Smooth muscle cell (in vitro differentiated cells): ENCODE results near the gene CITED2. TPM values are rescaled to one million over a fixed set of nuclear protein-coding genes. Genes with fewer than 3 reads are reported as not detected.

Source experiments
- DNase-seq: peaks from one replicate; lab custom pipeline; 2025; ENCODE audit not compliant: unreplicated experiment; lab: John Stamatoyannopoulos, UW
- H2AFZ ChIP-seq: fragments of 200-600 bp; sonication (generic); 2 replicates; pipeline ENCODE4 v1.6.0; 2016; ENCODE audit warnings: antibody characterized with exemption, low read depth, mild to moderate bottlenecking
- H3F3A ChIP-seq: fragments of 200-600 bp; sonication (generic); 2 replicates; pipeline ENCODE4 v1.6.0; 2017; ENCODE audit warnings: antibody characterized with exemption, low read depth
- H3K27ac ChIP-seq: fragments of 200-600 bp; sonication (generic); 2 replicates; pipeline ENCODE4 v1.5.1; 2016; ENCODE audit warnings: low read depth, mild to moderate bottlenecking
- H3K27me3 ChIP-seq: fragments of 200-600 bp; sonication (generic); 2 replicates; pipeline ENCODE4 v1.6.1; 2016; ENCODE audit warnings: low read depth, mild to moderate bottlenecking
- H3K36me3 ChIP-seq: fragments of 200-600 bp; sonication (generic); 2 replicates; pipeline ENCODE4 v1.5.1; 2016; ENCODE audit warnings: low read depth
- H3K4me1 ChIP-seq: fragments of 200-600 bp; sonication (generic); 2 replicates; pipeline ENCODE4 v1.5.1; 2016; ENCODE audit warnings: low read depth
- H3K4me2 ChIP-seq: fragments of 200-600 bp; sonication (generic); 2 replicates; pipeline ENCODE4 v1.6.0; 2016; ENCODE audit warnings: mild to moderate bottlenecking
- H3K4me3 ChIP-seq: fragments of 200-600 bp; sonication (generic); 2 replicates; pipeline ENCODE4 v1.5.1; 2016; ENCODE audit warnings: mild to moderate bottlenecking
- H3K79me2 ChIP-seq: fragments of 200-600 bp; sonication (generic); 2 replicates; pipeline ENCODE4 v1.6.0; 2016; ENCODE audit warnings: low read depth, mild to moderate bottlenecking
- H3K9ac ChIP-seq: fragments of 200-600 bp; sonication (generic); 2 replicates; pipeline ENCODE4 v1.6.0; 2016; ENCODE audit warnings: low read depth
- H3K9me3 ChIP-seq: fragments of 200-600 bp; sonication (generic); replicated peaks from 2 replicates; pipeline ENCODE4 v1.5.1; 2016; ENCODE audit warnings: low read depth
- H4K20me1 ChIP-seq: fragments of 200-600 bp; sonication (generic); 2 replicates; pipeline ENCODE4 v1.6.0; 2016; ENCODE audit warnings: low read depth
- WGBS: methylation state at CpG from one replicate; pipeline ENCODE4 v1.1.7; 2016; ENCODE audit warnings: low lambda C conversion rate; 5-methylcytosine and 5-hydroxymethylcytosine counted together
- polyA plus RNA-seq: library from polyadenylated mRNA; unstranded; fragments of >200 nt; fragmentation: Nextera tagmentation; extraction: Ambion mirVana; gene quantifications from 2 replicates; pipeline ENCODE4 v1.2.1, GENCODE V29; 2016
- total RNA-seq: library from RNA; depleted of rRNA; stranded (reverse); fragments of >200 nt; gene quantifications from 2 replicates; pipeline ENCODE4 v1.2.3, GENCODE V29; 2014
- TF ChIP-seq, protein P1 (sequence below): fragments of 200-600 bp; sonication (generic); IDR thresholded peaks from 2 replicates; pipeline ENCODE4 v1.5.1; 2017; ENCODE audit warnings: borderline replicate concordance, mild to moderate bottlenecking, antibody characterized with exemption; ENCODE audit not compliant: insufficient read depth, poor library complexity, severe bottlenecking

CITED2 gene
- total and polyA plus RNA-seq, 2 experiments from 2014 or later, result 67.9 to 209 TPM

DNA sequence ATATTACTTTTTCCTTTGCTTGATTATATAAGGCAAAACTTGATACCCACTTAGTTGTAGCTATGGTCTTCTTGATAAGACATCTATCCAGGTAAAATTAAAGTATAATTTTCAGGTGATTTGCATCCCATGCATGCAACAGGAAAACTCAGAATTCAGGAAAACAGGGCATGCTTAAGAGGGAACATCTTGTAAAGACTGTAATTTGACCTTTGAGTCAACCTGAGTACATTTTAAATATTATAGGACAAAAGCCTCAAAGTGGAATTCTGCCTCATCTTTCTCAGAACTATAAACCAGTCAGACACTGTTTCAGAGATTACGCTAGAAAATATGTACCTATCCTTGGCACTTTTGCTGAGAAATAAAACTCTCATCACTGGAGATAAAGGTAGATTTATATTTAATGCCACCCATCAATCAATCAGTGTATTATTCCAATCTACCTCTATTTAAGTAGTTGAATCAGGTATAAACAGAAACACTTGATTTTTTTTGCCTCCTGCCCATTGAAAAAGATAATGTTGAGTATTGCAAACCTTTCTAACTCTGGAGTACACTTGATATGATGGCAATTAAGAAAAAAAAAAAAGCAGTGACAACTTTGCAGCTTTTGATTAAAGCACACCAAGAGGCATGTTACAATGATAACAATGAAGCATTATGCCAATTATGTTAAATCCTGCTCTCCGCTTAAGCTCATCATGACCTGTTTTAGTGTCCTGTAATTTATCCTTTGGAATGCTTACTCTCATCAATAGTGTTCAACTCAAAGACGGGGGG lies 2.8 kb downstream of the CITED2 start:
- Histone ChIP-seq H4K20me1 (peaks cover 36% of the 10 kb centered on the region), H3K4me3 (peak overlapping the region; percentile 93), H3K36me3 (no peaks in the 10 kb centered on the region), H3K9me3 (no peaks in the 10 kb centered on the region), H3K79me2 (peaks cover 29% of the 10 kb centered on the region), H3K27ac (peak overlapping the region; percentile 88), H3K9ac (peak overlapping the region; percentile 89), H2AFZ (no peak overlapping the region), H3F3A (peaks cover 30% of the 10 kb centered on the region), H3K27me3 (no peaks in the 10 kb centered on the region), H3K4me1 (peaks cover 61% of the 10 kb centered on the region), H3K4me2 (peak overlapping the region; percentile 100)
- DNase-seq, result no peak
- WGBS, result 23% methylated on average over 3 of the region's 3 CpGs
- TF ChIP-seq, protein P1, sequence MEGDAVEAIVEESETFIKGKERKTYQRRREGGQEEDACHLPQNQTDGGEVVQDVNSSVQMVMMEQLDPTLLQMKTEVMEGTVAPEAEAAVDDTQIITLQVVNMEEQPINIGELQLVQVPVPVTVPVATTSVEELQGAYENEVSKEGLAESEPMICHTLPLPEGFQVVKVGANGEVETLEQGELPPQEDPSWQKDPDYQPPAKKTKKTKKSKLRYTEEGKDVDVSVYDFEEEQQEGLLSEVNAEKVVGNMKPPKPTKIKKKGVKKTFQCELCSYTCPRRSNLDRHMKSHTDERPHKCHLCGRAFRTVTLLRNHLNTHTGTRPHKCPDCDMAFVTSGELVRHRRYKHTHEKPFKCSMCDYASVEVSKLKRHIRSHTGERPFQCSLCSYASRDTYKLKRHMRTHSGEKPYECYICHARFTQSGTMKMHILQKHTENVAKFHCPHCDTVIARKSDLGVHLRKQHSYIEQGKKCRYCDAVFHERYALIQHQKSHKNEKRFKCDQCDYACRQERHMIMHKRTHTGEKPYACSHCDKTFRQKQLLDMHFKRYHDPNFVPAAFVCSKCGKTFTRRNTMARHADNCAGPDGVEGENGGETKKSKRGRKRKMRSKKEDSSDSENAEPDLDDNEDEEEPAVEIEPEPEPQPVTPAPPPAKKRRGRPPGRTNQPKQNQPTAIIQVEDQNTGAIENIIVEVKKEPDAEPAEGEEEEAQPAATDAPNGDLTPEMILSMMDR, result no peak

DNA sequence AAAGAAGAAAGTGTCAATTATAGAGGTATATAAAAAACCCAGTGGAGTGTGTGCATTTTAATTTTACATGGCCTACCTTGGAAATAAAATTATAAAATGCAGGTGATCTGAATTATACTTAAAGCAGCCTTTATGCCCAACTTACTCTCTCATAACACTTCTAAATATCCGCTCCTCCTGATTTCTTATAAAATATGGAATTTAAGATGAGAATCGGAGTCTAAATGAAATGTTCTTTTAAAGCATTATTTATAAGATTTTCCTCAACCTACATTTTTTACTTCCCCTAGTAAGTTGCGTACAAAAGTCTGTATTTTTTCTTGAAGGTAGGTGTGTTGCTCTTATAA lies 3.5 kb downstream of the CITED2 start:
- WGBS, result 85% methylated on average over 3 of the region's 3 CpGs
- Histone ChIP-seq H3F3A (peaks cover 28% of the 10 kb centered on the region), H3K4me2 (peak overlapping the region; percentile 100), H3K27me3 (no peaks in the 10 kb centered on the region), H3K4me1 (peaks cover 55% of the 10 kb centered on the region), H3K27ac (peak overlapping the region; percentile 88), H4K20me1 (peaks cover 36% of the 10 kb centered on the region), H3K9me3 (no peaks in the 10 kb centered on the region), H3K4me3 (peak overlapping the region; percentile 93), H3K36me3 (no peaks in the 10 kb centered on the region), H3K9ac (no peak overlapping the region), H2AFZ (no peak overlapping the region), H3K79me2 (peaks cover 29% of the 10 kb centered on the region)
- DNase-seq, result no peak
- TF ChIP-seq, protein P1, result no peak

- Histone ChIP-seq H3K79me2 (peaks cover 29% of the 10 kb centered on the region), H3K4me1 (peaks cover 53% of the 10 kb centered on the region), H3K9me3 (no peaks in the 10 kb centered on the region), H3K27me3 (no peaks in the 10 kb centered on the region), H4K20me1 (peaks cover 36% of the 10 kb centered on the region), H3K36me3 (no peaks in the 10 kb centered on the region), H3F3A (peaks cover 28% of the 10 kb centered on the region), H3K9ac (no peak overlapping the region), H3K4me3 (peak overlapping the region; percentile 93), H2AFZ (no peak overlapping the region), H3K4me2 (peak overlapping the region; percentile 100), H3K27ac (peak overlapping the region; percentile 88)
- TF ChIP-seq, protein P1, result no peak
- DNase-seq, result no peak
- 32% methylated on average over 5 of the region's 5 CpGs for WGBS
Observed at GRCh38 chr6:139370283-139370998, 4.0 kb downstream of the CITED2 start.
